ENCODE results near the gene PRKCA. TPM values are rescaled to one million over a fixed set of nuclear protein-coding genes. Genes with fewer than 3 reads are reported as not detected.

Gene PRKCA
- polyA plus RNA-seq, 2 of the 4 experiments (the other 2 are of a cell fraction) = 28.8 to 65.0 TPM

GRCh38 chr17:66749217-66749832, 446.9 kb downstream of the PRKCA start:
- DNase-seq (ENCODE audit: low read depth in 1 of 2, low spot score in 1 of 2) = no peak
- no peaks in the 10 kb centered on the region for H3K9me3 ChIP-seq
- TF ChIP-seq SREBF2 (IDR thresholded peaks at IDR 0.05) (no peak), EP300 (IDR thresholded peaks at IDR 0.05) (no peak), PBX3 (IDR thresholded peaks at IDR 0.05) (no peak), TFCP2L1 (CRISPR knock-in tag; IDR thresholded peaks at IDR 0.05) (no peak), HOXB5 (CRISPR knock-in tag; IDR thresholded peaks at IDR 0.05) (no peak), HEYL (CRISPR knock-in tag; IDR thresholded peaks at IDR 0.05) (no peak), HES2 (IDR thresholded peaks at IDR 0.05) (no peak), ZSCAN20 (CRISPR knock-in tag; IDR thresholded peaks at IDR 0.05) (no peak), RFX5 (IDR thresholded peaks at IDR 0.05) (no peak), MYC (IDR thresholded peaks at IDR 0.05; ENCODE audit: borderline replicate concordance, low read length) (no peak)
- no peak overlapping the region for H3K27ac ChIP-seq
- H3K4me3 ChIP-seq = no peak overlapping the region
- FAIRE-seq = no peak
- H3K4me1 ChIP-seq = no peaks in the 10 kb centered on the region
- no peak; a peak in 1 of 6 replicates for ATAC-seq
- no peak overlapping the region for H3K4me2 ChIP-seq
- POLR2A ChIA-PET = interaction anchor here (0.5 kb wide), 1 partner anchor 8 kb away, joined by 6 read pairs; no protein-coding TSS in a partner anchor
- 98% methylated on average over 6 of the region's 7 CpGs for WGBS (ENCODE audit: missing lambda C conversion rate)
- CTCF ChIA-PET = interaction anchor here (0.8 to 1.2 kb wide), 2 partner anchors 21 to 151 kb away, joined by 3 to 4 read pairs; no protein-coding TSS in a partner anchor

- ChIA-PET CTCF (interaction anchor here (1.1 to 1.8 kb wide), 4 partner anchors 10 to 151 kb away, joined by 3 to 4 read pairs (median 4); no protein-coding TSS in a partner anchor), POLR2A (no interaction called here)
- FAIRE-seq (no peak), DNase-seq (ENCODE audit: low read depth in 1 of 2, low spot score in 1 of 2) (no peak), ATAC-seq (no peak)
- no peak overlapping the region for H3K4me2 ChIP-seq
- 95% methylated on average over 7 of the region's 7 CpGs for WGBS (ENCODE audit: missing lambda C conversion rate)
- H3K27ac ChIP-seq = no peak overlapping the region
- TF ChIP-seq E2F6 (IDR thresholded peaks at IDR 0.05; ENCODE audit: borderline replicate concordance, low read depth) (no peak), ESRRA (IDR thresholded peaks at IDR 0.05; ENCODE audit: borderline replicate concordance, low read length) (no peak), CBX2 (IDR thresholded peaks at IDR 0.05; ENCODE audit: borderline replicate concordance, low read depth) (no peak)
- no peaks in the 10 kb centered on the region for H3K9me3 ChIP-seq
- no peaks in the 10 kb centered on the region for H3K4me1 ChIP-seq
- no peak overlapping the region for H3K4me3 ChIP-seq
Observed at GRCh38 chr17:66750116-66750515, 447.7 kb downstream of the PRKCA start.

- POLR2A ChIA-PET = no interaction called here
- no peak for TF ChIP-seq TP53 (CRISPR knock-in tag; IDR thresholded peaks at IDR 0.05)
- no peak for TF ChIP-seq RARB (CRISPR knock-in tag; IDR thresholded peaks at IDR 0.05)
- no peak for TF ChIP-seq EP300 (IDR thresholded peaks at IDR 0.05)
- TF ChIP-seq RNF2 (IDR thresholded peaks at IDR 0.05; ENCODE audit: borderline replicate concordance, low read depth) = no peak
- no peak for TF ChIP-seq JUNB (IDR thresholded peaks at IDR 0.05)
- TF ChIP-seq RFX5 (IDR thresholded peaks at IDR 0.05) = no peak
- TF ChIP-seq MYC (IDR thresholded peaks at IDR 0.05; ENCODE audit: borderline replicate concordance, low read length) = no peak
- no peak for TF ChIP-seq JUN (IDR thresholded peaks at IDR 0.05)
- TF ChIP-seq MAZ (IDR thresholded peaks at IDR 0.05; ENCODE audit: borderline replicate concordance, low read depth, low read length) = no peak
- no peak for TF ChIP-seq POLR2A (IDR thresholded peaks at IDR 0.05; ENCODE audit: low read length)
- no peak for TF ChIP-seq KDM5A (IDR thresholded peaks at IDR 0.05)
- TF ChIP-seq GATA3 (IDR thresholded peaks at IDR 0.05; ENCODE audit: borderline replicate concordance) = no peak
- no peak for TF ChIP-seq FOSL2 (IDR thresholded peaks at IDR 0.05)
- no peak for TF ChIP-seq FOSL2 (CRISPR knock-in tag; IDR thresholded peaks at IDR 0.05)
- TF ChIP-seq SMC3 (IDR thresholded peaks at IDR 0.05) = no peak
- TF ChIP-seq FOXS1 (CRISPR knock-in tag; IDR thresholded peaks at IDR 0.05) = no peak
- TF ChIP-seq NR3C1 (IDR thresholded peaks at IDR 0.05) = no peak
- 95% methylated on average over 11 of the region's 11 CpGs for WGBS (ENCODE audit: missing lambda C conversion rate)
Observed at GRCh38 chr17:66750781-66751543, 448.5 kb downstream of the PRKCA start.

More at GRCh38 chr17:66750781-66751543, 448.5 kb downstream of the PRKCA start:
- Histone ChIP-seq H3K4me3 (no peak overlapping the region), H3K4me1 (no peaks in the 10 kb centered on the region), H3K27ac (no peak overlapping the region), H3K9me3 (no peaks in the 10 kb centered on the region), H3K4me2 (no peak overlapping the region)
- CTCF ChIA-PET = interaction anchor here (0.6 to 1.8 kb wide), 7 partner anchors 9 to 151 kb away, joined by 3 to 4 read pairs (median 4); no protein-coding TSS in a partner anchor
- DNase-seq (ENCODE audit: low read depth in 1 of 2, low spot score in 1 of 2) (no peak), ATAC-seq (no peak), FAIRE-seq (no peak)
